A549 (cell line): ENCODE data around the gene MPZL2. TPM values are rescaled to one million over a fixed set of nuclear protein-coding genes. Genes with fewer than 3 reads are reported as not detected.

Experiments used
- ATAC-seq, 2 experiments: fragments of 200-7000 bp in 1 of 2; fragments of >200 bp in 1 of 2; cut with Nextera tagmentation in 1 of 2; cut with Tn5 transposase in 1 of 2; 3 replicates each; pipeline versions ENCODE4 v1.8.0 to v1.9.1; 2018 to 2020; ENCODE audit warnings: mild to moderate bottlenecking in 1 of 2, moderate library complexity in 1 of 2
- CTCF ChIA-PET: fragments of 300-600 bp; sonication (Branson Sonifier 250); formaldehyde crosslinking; extraction: SDS; loops from one replicate; lab custom pipeline; 2021; ENCODE audit warnings: antibody characterized with exemption, inconsistent platforms; lab: Yijun Ruan, JAX
- POLR2A ChIA-PET: fragments of 350-600 bp; formaldehyde crosslinking; extraction: SDS; loops from one replicate; lab custom pipeline; 2021; ENCODE audit warnings: antibody characterized with exemption, inconsistent platforms; lab: Yijun Ruan, JAX
- DNase-seq, 2 experiments: peaks; one replicate each; pipeline versions ENCODE4 v3.0.0 to v3.0.0-alpha.2; 2011 to 2016; ENCODE audit warnings: low read depth in 1 of 2, low spot score in 1 of 2
- FAIRE-seq: peaks from 2 replicates; lab custom pipeline; 2011; peaks lifted over from hg19 to GRCh38; lab: Jason Lieb, UNC
- H3K27ac ChIP-seq, 2 experiments: fragments of >200 bp; sonication (Bioruptor Twin); formaldehyde crosslinking; 3 replicates each; pipeline ENCODE4 v1.5.1; 2016 to 2017
- H3K4me1 ChIP-seq: fragments of >200 bp; sonication (Bioruptor Twin); formaldehyde crosslinking; 3 replicates; pipeline ENCODE4 v1.6.1; 2016
- H3K4me2 ChIP-seq: fragments of >200 bp; sonication (Bioruptor Twin); formaldehyde crosslinking; 3 replicates; pipeline ENCODE4 v1.6.1; 2016
- H3K4me3 ChIP-seq: fragments of >200 bp; sonication (Bioruptor Twin); formaldehyde crosslinking; 3 replicates; pipeline ENCODE4 v1.5.1; 2016
- H3K9me3 ChIP-seq: fragments of >200 bp; sonication (Bioruptor Twin); formaldehyde crosslinking; 3 replicates; pipeline ENCODE4 v1.6.1; 2016
- CTCF ChIP-seq: fragments of >200 bp; sonication (Bioruptor Twin); formaldehyde crosslinking; IDR thresholded peaks from 3 replicates; pipeline ENCODE4 v1.5.1; 2016
- EHF ChIP-seq: fragments of 250-450 bp; sonication (Bioruptor Pico); IDR thresholded peaks from 2 replicates; pipeline ENCODE4 v1.5.0; 2020; ENCODE audit warnings: mild to moderate bottlenecking
- FOSB ChIP-seq: fragments of 250-450 bp; sonication (Bioruptor Pico); IDR thresholded peaks from 2 replicates; pipeline ENCODE4 v1.5.0; 2020; ENCODE audit warnings: mild to moderate bottlenecking, moderate library complexity
- FOSL2 ChIP-seq, 2 experiments: fragments of 450-650 bp in 1 of 2; fragments of >200 bp in 1 of 2; sonication (Bioruptor Twin) in 1 of 2; formaldehyde crosslinking; IDR thresholded peaks; 2 replicates each; pipeline versions ENCODE4 v1.5.0 to v1.6.1; 2016 to 2020; ENCODE audit warnings: mild to moderate bottlenecking in 1 of 2, moderate library complexity in 1 of 2
- HDAC2 ChIP-seq: fragments of 200-600 bp; sonication (generic); IDR thresholded peaks from 2 replicates; pipeline ENCODE4 v1.6.1; 2016
- HES2 ChIP-seq: fragments of >200 bp; sonication (Bioruptor Twin); formaldehyde crosslinking; IDR thresholded peaks from 2 replicates; pipeline ENCODE4 v1.6.1; 2016
- HOXA7 ChIP-seq: fragments of 250-450 bp; sonication (Bioruptor Pico); IDR thresholded peaks from 2 replicates; pipeline ENCODE4 v1.5.0; 2020; ENCODE audit warnings: mild to moderate bottlenecking, moderate library complexity
- JUNB ChIP-seq: fragments of >200 bp; sonication (Bioruptor Twin); formaldehyde crosslinking; IDR thresholded peaks from 2 replicates; pipeline ENCODE4 v1.6.1; 2016
- MYC ChIP-seq: IDR thresholded peaks from 2 replicates; pipeline ENCODE4 v1.6.1; 2012; ENCODE audit warnings: mild to moderate bottlenecking, inconsistent platforms, low read length, improper control_type of control experiment, borderline replicate concordance
- NR3C1 ChIP-seq: fragments of >200 bp; sonication (Bioruptor Twin); formaldehyde crosslinking; IDR thresholded peaks from 3 replicates; pipeline ENCODE4 v1.6.1; 2017
- RAD21 ChIP-seq, 2 experiments: fragments of >200 bp in 1 of 2; sonication (Bioruptor Twin) in 1 of 2; formaldehyde crosslinking in 1 of 2; IDR thresholded peaks in 1 of 2; conservative IDR thresholded peaks in 1 of 2; 2 replicates in 1 of 2; 3 replicates in 1 of 2; pipeline ENCODE4 v1.6.1; 2012 to 2018; ENCODE audit warnings: inconsistent platforms in 1 of 2
- RARB ChIP-seq: fragments of 250-450 bp; sonication (Bioruptor Pico); IDR thresholded peaks from 2 replicates; pipeline ENCODE4 v1.8.0; 2021; ENCODE audit warnings: mild to moderate bottlenecking, moderate library complexity
- RFX5 ChIP-seq: fragments of 450-650 bp; IDR thresholded peaks from 2 replicates; pipeline ENCODE4 v1.7.1; 2014; ENCODE audit warnings: antibody characterized with exemption, mild to moderate bottlenecking, moderate library complexity
- SMC3 ChIP-seq: fragments of >200 bp; sonication (Bioruptor Twin); formaldehyde crosslinking; IDR thresholded peaks from 3 replicates; pipeline ENCODE4 v1.6.1; 2018; ENCODE audit warnings: inconsistent platforms
- SREBF2 ChIP-seq: fragments of 450-650 bp; IDR thresholded peaks from 2 replicates; pipeline ENCODE4 v1.6.1; 2014; ENCODE audit warnings: mild to moderate bottlenecking, moderate library complexity
- TP53 ChIP-seq: fragments of 250-450 bp; sonication (Bioruptor Pico); IDR thresholded peaks from 2 replicates; pipeline ENCODE4 v1.5.0; 2021; ENCODE audit warnings: mild to moderate bottlenecking, moderate library complexity
- ZFP36 ChIP-seq: fragments of 450-650 bp; IDR thresholded peaks from 2 replicates; pipeline ENCODE4 v1.6.1; 2014; ENCODE audit warnings: borderline replicate concordance; ENCODE audit not compliant: partially characterized antibody
- ZNF302 ChIP-seq: fragments of 250-450 bp; sonication (Bioruptor Pico); IDR thresholded peaks from 2 replicates; pipeline ENCODE4 v1.9.0; 2021; ENCODE audit warnings: inconsistent platforms, mild to moderate bottlenecking, moderate library complexity
- ZSCAN20 ChIP-seq: fragments of 250-450 bp; sonication (Bioruptor Pico); IDR thresholded peaks from 2 replicates; pipeline ENCODE4 v1.8.0; 2022; ENCODE audit warnings: mild to moderate bottlenecking, moderate library complexity
- WGBS: methylation state at CpG from one replicate; pipeline ENCODE4 v1.1.6; 2017; ENCODE audit errors: missing lambda C conversion rate; 5-methylcytosine and 5-hydroxymethylcytosine counted together
- polyA plus RNA-seq, 4 experiments: library from polyadenylated mRNA; depleted of rRNA in 3 of 4; stranded (reverse); fragments of >200 nt; fragmentation: RNase III in 1 of 4; extraction: RNeasy Plus Mini Kit Qiagen cat#74134 plus additional on column Dnase treatment in 1 of 4; gene quantifications; 2 replicates in 3 of 4; 3 replicates in 1 of 4; pipeline ENCODE4 v1.2.3, GENCODE V29; 2011 to 2017
- TF ChIP-seq, protein P1 (sequence below): fragments of >200 bp; sonication (Bioruptor Twin); formaldehyde crosslinking; IDR thresholded peaks from 3 replicates; pipeline ENCODE4 v1.6.1; 2016
- TF ChIP-seq, protein P2 (sequence below): IDR thresholded peaks from 2 replicates; pipeline ENCODE4 v1.6.1; 2012; ENCODE audit warnings: low read depth, borderline replicate concordance
- TF ChIP-seq, protein P3 (sequence below): fragments of 150-350 bp; IDR thresholded peaks from 2 replicates; pipeline ENCODE4 v1.6.1; 2014; ENCODE audit warnings: low read depth, mild to moderate bottlenecking, low read length
- TF ChIP-seq, protein P4 (sequence below): fragments of 250-450 bp; sonication (Bioruptor Pico); IDR thresholded peaks from 2 replicates; pipeline ENCODE4 v1.5.0; 2021; ENCODE audit warnings: mild to moderate bottlenecking, moderate library complexity, borderline replicate concordance

Gene MPZL2
- polyA plus RNA-seq, 2 of the 4 experiments (the other 2 are of a cell fraction): 0.14 TPM; not detected in 1

GRCh38 chr11:118304227-118304567 lies 40.1 kb upstream of the MPZL2 start:
- Histone ChIP-seq H3K9me3 (no peaks in the 10 kb centered on the region), H3K27ac (no peak overlapping the region), H3K4me1 (no peaks in the 10 kb centered on the region), H3K4me3 (no peak overlapping the region), H3K4me2 (no peak overlapping the region)
- CTCF ChIA-PET: interaction anchor here (1.9 kb wide), 1 partner anchor 106 kb away, joined by 5 read pairs; no protein-coding TSS in a partner anchor
- FAIRE-seq (no peak), ATAC-seq (no peak)
- POLR2A ChIA-PET: no interaction called here
- TF ChIP-seq SMC3 (no peak), TP53 (CRISPR knock-in tag) (no peak), FOSL2 (IDR thresholded peaks at IDR 0.05) (no peak), FOSL2 (CRISPR knock-in tag; IDR thresholded peaks at IDR 0.05) (no peak), HDAC2 (no peak), ZNF302 (no peak), ZSCAN20 (CRISPR knock-in tag) (no peak), RARB (CRISPR knock-in tag) (no peak), EHF (CRISPR knock-in tag) (no peak), RFX5 (no peak), ZFP36 (no peak)
- TF ChIP-seq, protein P1, sequence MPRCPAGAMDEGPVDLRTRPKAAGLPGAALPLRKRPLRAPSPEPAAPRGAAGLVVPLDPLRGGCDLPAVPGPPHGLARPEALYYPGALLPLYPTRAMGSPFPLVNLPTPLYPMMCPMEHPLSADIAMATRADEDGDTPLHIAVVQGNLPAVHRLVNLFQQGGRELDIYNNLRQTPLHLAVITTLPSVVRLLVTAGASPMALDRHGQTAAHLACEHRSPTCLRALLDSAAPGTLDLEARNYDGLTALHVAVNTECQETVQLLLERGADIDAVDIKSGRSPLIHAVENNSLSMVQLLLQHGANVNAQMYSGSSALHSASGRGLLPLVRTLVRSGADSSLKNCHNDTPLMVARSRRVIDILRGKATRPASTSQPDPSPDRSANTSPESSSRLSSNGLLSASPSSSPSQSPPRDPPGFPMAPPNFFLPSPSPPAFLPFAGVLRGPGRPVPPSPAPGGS: no peak
- TF ChIP-seq, protein P2, sequence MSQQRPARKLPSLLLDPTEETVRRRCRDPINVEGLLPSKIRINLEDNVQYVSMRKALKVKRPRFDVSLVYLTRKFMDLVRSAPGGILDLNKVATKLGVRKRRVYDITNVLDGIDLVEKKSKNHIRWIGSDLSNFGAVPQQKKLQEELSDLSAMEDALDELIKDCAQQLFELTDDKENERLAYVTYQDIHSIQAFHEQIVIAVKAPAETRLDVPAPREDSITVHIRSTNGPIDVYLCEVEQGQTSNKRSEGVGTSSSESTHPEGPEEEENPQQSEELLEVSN: no peak
- TF ChIP-seq, all 56 proteins: peak for 0
- no peak for DNase-seq
- 82% methylated on average over 1 of the region's 1 CpG for WGBS

DNA sequence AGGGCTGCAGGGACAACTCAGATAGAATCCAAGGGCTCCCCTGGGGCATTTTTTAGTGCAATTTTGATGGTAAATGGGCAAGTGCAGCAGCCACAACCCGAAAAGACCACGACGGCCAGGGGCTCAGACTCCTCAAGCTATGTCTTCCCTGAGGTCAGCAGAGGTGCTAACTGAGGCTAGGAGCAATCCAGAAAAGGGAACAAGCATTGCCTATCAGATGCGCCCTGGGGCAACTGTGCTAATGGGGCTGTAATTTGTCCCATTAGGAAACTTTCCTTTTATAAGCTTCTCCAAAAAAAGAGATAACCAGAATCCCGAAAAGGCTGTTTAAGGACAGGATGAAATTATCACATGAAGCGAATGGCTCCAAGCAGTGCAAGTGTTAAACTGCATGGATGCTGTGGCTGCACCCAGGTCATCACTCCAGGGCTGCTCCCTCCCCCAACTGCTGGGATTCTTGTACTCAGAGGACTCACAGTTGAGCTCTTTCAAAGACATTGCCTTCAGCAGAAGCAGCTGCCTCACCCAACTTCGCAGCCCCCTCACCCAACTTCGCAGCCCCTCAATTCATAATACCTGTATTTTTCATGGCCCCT lies 37.6 kb upstream of the MPZL2 start:
- ATAC-seq (no peak), DNase-seq (no peak), FAIRE-seq (no peak)
- Histone ChIP-seq H3K27ac (no peak overlapping the region), H3K9me3 (no peaks in the 10 kb centered on the region), H3K4me3 (no peak overlapping the region), H3K4me2 (no peak overlapping the region), H3K4me1 (no peaks in the 10 kb centered on the region)
- ChIA-PET POLR2A (no interaction called here), CTCF (interaction anchor here (0.9 kb wide), 2 partner anchors 16 to 103 kb away, joined by 3 read pairs; no protein-coding TSS in a partner anchor)
- 14% methylated on average over 8 of the region's 8 CpGs for WGBS
- TF ChIP-seq SREBF2 (no peak), FOSB (CRISPR knock-in tag) (no peak), NR3C1 (no peak), MYC (no peak)
- TF ChIP-seq, protein P3, sequence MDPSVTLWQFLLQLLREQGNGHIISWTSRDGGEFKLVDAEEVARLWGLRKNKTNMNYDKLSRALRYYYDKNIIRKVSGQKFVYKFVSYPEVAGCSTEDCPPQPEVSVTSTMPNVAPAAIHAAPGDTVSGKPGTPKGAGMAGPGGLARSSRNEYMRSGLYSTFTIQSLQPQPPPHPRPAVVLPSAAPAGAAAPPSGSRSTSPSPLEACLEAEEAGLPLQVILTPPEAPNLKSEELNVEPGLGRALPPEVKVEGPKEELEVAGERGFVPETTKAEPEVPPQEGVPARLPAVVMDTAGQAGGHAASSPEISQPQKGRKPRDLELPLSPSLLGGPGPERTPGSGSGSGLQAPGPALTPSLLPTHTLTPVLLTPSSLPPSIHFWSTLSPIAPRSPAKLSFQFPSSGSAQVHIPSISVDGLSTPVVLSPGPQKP: no peak

DNA sequence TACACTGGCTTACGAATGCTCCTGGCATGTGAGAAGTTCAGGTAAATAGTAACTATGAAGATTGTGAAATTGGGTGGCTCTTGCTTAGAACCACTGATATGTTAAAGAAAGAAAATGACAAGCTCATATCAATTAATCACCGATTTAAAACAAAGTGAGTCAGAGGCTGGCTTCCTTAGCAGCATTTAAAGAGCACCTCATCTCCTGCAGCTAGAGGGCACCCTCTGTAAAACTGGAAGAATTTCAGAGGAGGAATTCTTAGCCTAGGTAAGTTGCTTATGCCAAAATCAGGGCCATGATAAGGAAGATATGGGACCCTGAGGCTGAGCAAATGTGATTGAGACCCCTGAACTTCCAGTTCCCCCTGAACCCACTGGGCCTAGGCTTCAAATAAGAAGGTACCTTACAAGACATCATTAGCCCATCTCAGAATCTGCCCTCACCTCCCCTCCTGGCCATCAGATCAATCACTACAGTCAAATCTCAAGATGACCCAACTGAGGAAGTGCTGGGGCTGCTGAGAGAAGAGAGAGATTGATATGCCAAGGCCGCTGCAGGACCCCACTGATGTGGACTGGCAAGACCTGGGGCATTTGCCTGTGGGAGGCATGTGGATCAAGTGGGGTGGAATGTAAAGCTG lies 31.8 kb upstream of the MPZL2 start:
- Histone ChIP-seq H3K9me3 (no peaks in the 10 kb centered on the region), H3K27ac (no peak overlapping the region), H3K4me1 (0 out of 3 replicates have a peak, but pooled peaks cover 4% of the 10 kb centered on the region), H3K4me2 (no peak overlapping the region), H3K4me3 (no peak overlapping the region)
- ATAC-seq (peak; percentile 56 to 58; a peak in 2 of 6 replicates), DNase-seq (no peak), FAIRE-seq (no peak)
- WGBS: 18% methylated on average over 3 of the region's 3 CpGs
- ChIA-PET POLR2A (no interaction called here), CTCF (interaction anchor here (0.7 to 1.9 kb wide), 8 partner anchors 14 to 298 kb away, joined by 3 to 5 read pairs (median 4); no protein-coding TSS in a partner anchor)
- TF ChIP-seq CTCF (peak; percentile 29), ZFP36 (no peak), TP53 (CRISPR knock-in tag) (no peak), HOXA7 (CRISPR knock-in tag) (no peak), RAD21 (conservative IDR thresholded peaks at IDR 0.05 in 1 of 2, IDR thresholded peaks at IDR 0.05 in 1 of 2) (peak in 1 of 2 experiments; percentile 21; a peak in 1 of 5 replicates), JUNB (no peak), HES2 (no peak)
- TF ChIP-seq, protein P4, sequence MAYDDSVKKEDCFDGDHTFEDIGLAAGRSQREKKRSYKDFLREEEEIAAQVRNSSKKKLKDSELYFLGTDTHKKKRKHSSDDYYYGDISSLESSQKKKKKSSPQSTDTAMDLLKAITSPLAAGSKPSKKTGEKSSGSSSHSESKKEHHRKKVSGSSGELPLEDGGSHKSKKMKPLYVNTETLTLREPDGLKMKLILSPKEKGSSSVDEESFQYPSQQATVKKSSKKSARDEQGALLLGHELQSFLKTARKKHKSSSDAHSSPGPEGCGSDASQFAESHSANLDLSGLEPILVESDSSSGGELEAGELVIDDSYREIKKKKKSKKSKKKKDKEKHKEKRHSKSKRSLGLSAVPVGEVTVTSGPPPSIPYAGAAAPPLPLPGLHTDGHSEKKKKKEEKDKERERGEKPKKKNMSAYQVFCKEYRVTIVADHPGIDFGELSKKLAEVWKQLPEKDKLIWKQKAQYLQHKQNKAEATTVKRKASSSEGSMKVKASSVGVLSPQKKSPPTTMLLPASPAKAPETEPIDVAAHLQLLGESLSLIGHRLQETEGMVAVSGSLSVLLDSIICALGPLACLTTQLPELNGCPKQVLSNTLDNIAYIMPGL (CRISPR knock-in tag): no peak
